BE2C (cell line): Measurements from ENCODE around the gene USH2A.
A peak's percentile ranks its signal among the peaks of the same experiment; 100 is the strongest.

Experiments used
- DNase-seq: peaks from one replicate; pipeline ENCODE4 v3.0.0-alpha.2; 2020
- H3K27me3 ChIP-seq: fragments of 250-450 bp; sonication (Bioruptor Pico); 2 replicates; pipeline ENCODE4 v1.5.1; 2020; ENCODE audit warnings: mild to moderate bottlenecking
- H3K36me3 ChIP-seq: fragments of 250-450 bp; sonication (Bioruptor Pico); 2 replicates; pipeline ENCODE4 v1.5.1; 2020; ENCODE audit warnings: mild to moderate bottlenecking
- H3K4me1 ChIP-seq: fragments of 250-450 bp; sonication (Bioruptor Pico); 2 replicates; pipeline ENCODE4 v1.5.1; 2020
- H3K4me3 ChIP-seq: 2 replicates; pipeline ENCODE4 v1.5.1; 2011; ENCODE audit warnings: low read depth, low read length
- H3K9me3 ChIP-seq: fragments of 250-450 bp; sonication (Bioruptor Pico); 2 replicates; pipeline ENCODE4 v1.5.1; 2020
- CTCF ChIP-seq: IDR thresholded peaks from 2 replicates; pipeline ENCODE4 v1.5.1; 2012; ENCODE audit warnings: mild to moderate bottlenecking, low read depth, low read length

The USH2A gene

GRCh38 chr1:215807218-215807617 is 616.0 kb downstream of the USH2A start:
- no peak for DNase-seq
- H3K4me1 ChIP-seq, result no peaks in the 10 kb centered on the region
- H3K4me3 ChIP-seq, result no peak overlapping the region
- no peaks in the 10 kb centered on the region for H3K36me3 ChIP-seq
- no peaks in the 10 kb centered on the region for H3K27me3 ChIP-seq
- TF ChIP-seq CTCF, result no peak
- no peaks in the 10 kb centered on the region for H3K9me3 ChIP-seq

- no peaks in the 10 kb centered on the region for H3K9me3 ChIP-seq
- H3K4me3 ChIP-seq, result no peak overlapping the region
- H3K27me3 ChIP-seq, result no peaks in the 10 kb centered on the region
- H3K36me3 ChIP-seq, result no peaks in the 10 kb centered on the region
- no peak for DNase-seq
- H3K4me1 ChIP-seq, result no peaks in the 10 kb centered on the region
- TF ChIP-seq CTCF, result no peak
Observed at GRCh38 chr1:215797859-215798258, 625.4 kb downstream of the USH2A start.

GRCh38 chr1:215794156-215794555 is 629.1 kb downstream of the USH2A start:
- no peaks in the 10 kb centered on the region for H3K36me3 ChIP-seq
- DNase-seq, result no peak
- H3K27me3 ChIP-seq, result no peaks in the 10 kb centered on the region
- H3K4me1 ChIP-seq, result no peaks in the 10 kb centered on the region
- H3K9me3 ChIP-seq, result no peaks in the 10 kb centered on the region
- no peak overlapping the region for H3K4me3 ChIP-seq
- TF ChIP-seq CTCF, result no peak

- no peaks in the 10 kb centered on the region for H3K9me3 ChIP-seq
Observed at GRCh38 chr1:215793180-215793579, 630.1 kb downstream of the USH2A start.

GRCh38 chr1:215792446-215792845 is 630.8 kb downstream of the USH2A start:
- no peak for TF ChIP-seq CTCF
- no peak for DNase-seq
- Histone ChIP-seq H3K27me3 (no peaks in the 10 kb centered on the region), H3K4me3 (no peak overlapping the region), H3K9me3 (no peaks in the 10 kb centered on the region), H3K4me1 (no peaks in the 10 kb centered on the region; the same call in 1 of the 2 replicates), H3K36me3 (no peaks in the 10 kb centered on the region)

More at GRCh38 chr1:215793180-215793579, 630.1 kb downstream of the USH2A start:
- Histone ChIP-seq H3K4me3 (no peak overlapping the region), H3K4me1 (no peaks in the 10 kb centered on the region), H3K27me3 (no peaks in the 10 kb centered on the region), H3K36me3 (no peaks in the 10 kb centered on the region)
- no peak for DNase-seq
- TF ChIP-seq CTCF, result peak; percentile 58

- no peaks in the 10 kb centered on the region for H3K36me3 ChIP-seq
- no peaks in the 10 kb centered on the region for H3K9me3 ChIP-seq
- H3K4me3 ChIP-seq, result no peak overlapping the region
- no peak for DNase-seq
- H3K27me3 ChIP-seq, result no peaks in the 10 kb centered on the region
- no peak for TF ChIP-seq CTCF
- no peaks in the 10 kb centered on the region; the same call in 1 of the 2 replicates for H3K4me1 ChIP-seq
Observed at GRCh38 chr1:215789981-215790380, 633.3 kb downstream of the USH2A start.
